Glutamatergic neuron (in vitro differentiated cells): ENCODE data around the gene CAMKK2. TPM values are rescaled to one million over a fixed set of nuclear protein-coding genes. Genes with fewer than 3 reads are reported as not detected.
A peak's percentile ranks its signal among the peaks of the same experiment; 100 is the strongest.

Source experiments
- DNase-seq: peaks from one replicate; pipeline ENCODE4 v3.0.0; 2022
- H3K27ac Mint-ChIP-seq: one replicate; pipeline ENCODE4 v1.8.0; 2020; ENCODE audit warnings: mild to moderate bottlenecking, mixed read lengths, inconsistent platforms; ENCODE audit not compliant: unreplicated experiment
- H3K27me3 Mint-ChIP-seq: one replicate; pipeline ENCODE4 v1.8.0; 2020; ENCODE audit warnings: mild to moderate bottlenecking, moderate library complexity, mixed read lengths, inconsistent platforms; ENCODE audit not compliant: unreplicated experiment
- H3K36me3 Mint-ChIP-seq: one replicate; pipeline ENCODE4 v1.8.0; 2020; ENCODE audit warnings: mild to moderate bottlenecking, mixed read lengths, inconsistent platforms; ENCODE audit not compliant: unreplicated experiment
- H3K4me1 Mint-ChIP-seq: one replicate; pipeline ENCODE4 v1.8.0; 2020; ENCODE audit warnings: mild to moderate bottlenecking, low read depth, mixed read lengths, inconsistent platforms; ENCODE audit not compliant: unreplicated experiment
- H3K4me3 Mint-ChIP-seq: one replicate; pipeline ENCODE4 v1.8.0; 2020; ENCODE audit warnings: mild to moderate bottlenecking, mixed read lengths, inconsistent platforms; ENCODE audit not compliant: unreplicated experiment
- H3K9me3 Mint-ChIP-seq: one replicate; pipeline ENCODE4 v1.8.0; 2020; ENCODE audit warnings: mild to moderate bottlenecking, moderate library complexity, mixed read lengths, inconsistent platforms; ENCODE audit not compliant: unreplicated experiment
- total RNA-seq: library from RNA; stranded (reverse); fragmentation: NEBNext Ultra II Directional; extraction: Animal tissue kit (Norgen Biotek cat#: 25700); gene quantifications from one replicate; pipeline ENCODE4 v1.2.1, GENCODE V29; 2021; ENCODE audit not compliant: unreplicated experiment
- TF ChIP-seq, protein P1 (sequence below): fragments of 200-600 bp; sonication (generic); IDR thresholded peaks from one replicate; pipeline ENCODE4 v1.5.0; 2021; ENCODE audit not compliant: partially characterized antibody, unreplicated experiment

CAMKK2 gene
- total RNA-seq, 1 donor from 2014 or later = 50.2 TPM

DNA sequence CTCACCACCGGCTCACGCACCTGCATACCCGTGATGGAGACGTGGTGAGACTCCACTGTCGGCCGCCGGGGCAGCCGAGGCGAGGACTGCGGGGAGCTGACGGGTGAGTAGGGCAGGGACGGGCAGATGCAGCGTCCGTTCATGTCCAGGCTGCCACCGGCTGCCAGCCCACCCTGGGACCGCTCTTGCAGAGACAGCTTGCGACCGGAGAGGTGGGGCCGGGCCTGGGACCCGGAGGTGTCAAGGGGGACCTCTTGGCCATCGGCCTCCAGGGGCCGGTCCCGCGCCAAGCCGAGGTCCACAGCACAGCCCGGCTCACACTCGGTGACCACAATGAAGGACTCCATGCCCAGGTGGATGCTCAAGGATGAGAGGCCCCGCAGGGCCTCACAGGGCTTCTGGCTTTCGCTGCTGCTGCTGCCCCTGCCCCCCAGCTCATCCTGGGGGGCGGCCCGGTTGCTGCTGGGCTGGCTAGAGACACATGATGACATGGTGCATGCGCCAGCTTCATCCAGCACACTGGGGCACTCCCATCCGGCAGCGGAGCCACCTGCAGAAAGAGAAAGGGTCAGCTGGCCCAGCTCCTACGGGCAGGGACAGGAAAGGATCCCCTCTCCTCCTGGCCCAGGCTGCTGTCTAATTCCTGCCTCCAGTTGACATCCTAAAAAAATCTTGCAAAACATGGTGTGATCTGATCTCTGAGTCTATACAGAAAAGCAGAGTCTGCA, 22.3 kb downstream of the CAMKK2 start:
- Mint-ChIP-seq H3K9me3 (peaks cover 2% of the 10 kb centered on the region), H3K27me3 (peaks cover 6% of the 10 kb centered on the region), H3K4me1 (no peaks in the 10 kb centered on the region), H3K36me3 (peaks cover 7% of the 10 kb centered on the region), H3K4me3 (no peak overlapping the region), H3K27ac (no peak overlapping the region)
- TF ChIP-seq, protein P1, sequence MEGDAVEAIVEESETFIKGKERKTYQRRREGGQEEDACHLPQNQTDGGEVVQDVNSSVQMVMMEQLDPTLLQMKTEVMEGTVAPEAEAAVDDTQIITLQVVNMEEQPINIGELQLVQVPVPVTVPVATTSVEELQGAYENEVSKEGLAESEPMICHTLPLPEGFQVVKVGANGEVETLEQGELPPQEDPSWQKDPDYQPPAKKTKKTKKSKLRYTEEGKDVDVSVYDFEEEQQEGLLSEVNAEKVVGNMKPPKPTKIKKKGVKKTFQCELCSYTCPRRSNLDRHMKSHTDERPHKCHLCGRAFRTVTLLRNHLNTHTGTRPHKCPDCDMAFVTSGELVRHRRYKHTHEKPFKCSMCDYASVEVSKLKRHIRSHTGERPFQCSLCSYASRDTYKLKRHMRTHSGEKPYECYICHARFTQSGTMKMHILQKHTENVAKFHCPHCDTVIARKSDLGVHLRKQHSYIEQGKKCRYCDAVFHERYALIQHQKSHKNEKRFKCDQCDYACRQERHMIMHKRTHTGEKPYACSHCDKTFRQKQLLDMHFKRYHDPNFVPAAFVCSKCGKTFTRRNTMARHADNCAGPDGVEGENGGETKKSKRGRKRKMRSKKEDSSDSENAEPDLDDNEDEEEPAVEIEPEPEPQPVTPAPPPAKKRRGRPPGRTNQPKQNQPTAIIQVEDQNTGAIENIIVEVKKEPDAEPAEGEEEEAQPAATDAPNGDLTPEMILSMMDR = no peak
- no peak for DNase-seq

DNA sequence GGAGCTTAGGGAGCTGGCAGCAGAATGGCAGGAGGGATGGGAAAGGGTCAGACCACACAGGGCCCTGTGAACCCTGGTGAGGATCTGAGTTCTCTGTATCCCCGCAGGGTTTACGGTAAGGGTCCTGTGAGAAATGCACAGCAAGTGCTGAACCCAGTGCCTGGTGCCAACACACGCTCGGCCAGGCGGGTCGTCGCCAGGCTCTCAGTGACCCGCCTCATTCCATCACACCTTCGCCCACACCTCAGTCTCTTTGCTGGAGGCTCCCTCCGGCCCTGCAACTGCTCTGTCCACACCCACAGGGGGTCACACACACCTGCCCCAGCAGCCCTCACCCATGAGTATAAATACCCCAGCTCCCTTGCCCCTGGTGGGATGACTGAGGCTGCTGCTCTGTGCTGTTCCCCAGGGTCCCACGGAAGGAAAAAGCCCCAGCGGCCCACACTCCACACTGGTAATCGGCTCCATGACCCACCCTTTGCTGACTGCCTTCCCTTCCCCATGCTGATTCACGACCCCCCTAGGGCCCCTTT, 23.1 kb downstream of the CAMKK2 start:
- Mint-ChIP-seq H3K27me3 (peaks cover 5% of the 10 kb centered on the region), H3K4me1 (no peaks in the 10 kb centered on the region), H3K27ac (no peak overlapping the region), H3K9me3 (peaks cover 3% of the 10 kb centered on the region), H3K36me3 (peaks cover 4% of the 10 kb centered on the region), H3K4me3 (no peak overlapping the region)
- TF ChIP-seq, protein P1 = no peak
- no peak for DNase-seq

DNA sequence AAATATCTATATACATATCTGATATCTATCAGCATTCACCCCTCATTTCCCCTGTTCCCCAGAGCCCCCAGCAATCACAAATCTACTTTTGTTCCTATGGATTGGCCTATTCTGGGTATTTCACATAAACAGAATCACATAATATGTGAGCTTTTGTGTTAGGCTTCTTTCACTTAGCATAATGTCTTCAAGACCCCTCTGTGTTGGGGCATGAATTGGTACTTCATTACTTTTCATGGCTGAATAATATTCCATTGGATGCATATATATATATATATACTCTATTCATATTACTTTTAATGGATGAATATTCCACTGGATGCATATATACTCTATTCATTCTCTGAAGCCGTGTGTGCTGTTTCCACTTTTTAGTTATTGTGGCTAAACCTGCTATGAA, 28.7 kb downstream of the CAMKK2 start:
- Mint-ChIP-seq H3K9me3 (peaks cover 3% of the 10 kb centered on the region), H3K4me3 (no peak overlapping the region), H3K4me1 (no peaks in the 10 kb centered on the region), H3K27ac (no peak overlapping the region), H3K27me3 (peaks cover 2% of the 10 kb centered on the region), H3K36me3 (no peaks in the 10 kb centered on the region)
- DNase-seq = no peak
- TF ChIP-seq, protein P1 = no peak

DNA sequence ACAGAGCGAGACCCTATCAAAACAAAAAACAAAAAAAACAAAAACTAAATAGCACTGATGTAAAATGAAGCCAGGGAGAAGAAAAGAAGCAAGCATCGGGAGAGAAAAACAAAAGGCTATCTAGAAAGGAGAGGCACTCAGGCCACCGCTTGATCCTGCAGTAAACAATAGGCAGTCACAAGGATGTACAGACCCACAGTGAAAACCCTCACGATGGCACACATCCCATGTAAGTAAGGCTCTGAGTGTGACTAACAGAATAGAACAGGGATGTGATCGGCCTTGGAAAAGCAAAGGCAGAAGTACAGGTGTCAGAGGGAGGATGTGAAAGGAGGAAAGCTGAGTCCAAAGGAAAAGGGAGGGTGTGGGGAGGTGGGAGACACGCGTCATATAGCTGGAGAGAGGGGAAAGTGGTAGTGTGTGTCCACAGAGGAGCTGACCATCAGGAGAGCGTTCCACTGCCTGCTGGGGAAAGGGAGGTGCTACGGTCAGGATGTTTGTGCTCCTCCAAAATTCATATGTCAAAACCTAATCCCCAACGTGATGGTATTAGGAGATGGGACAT, 31.5 kb downstream of the CAMKK2 start:
- no peak overlapping the region for H3K4me3 Mint-ChIP-seq
- H3K27ac Mint-ChIP-seq = no peak overlapping the region
- H3K9me3 Mint-ChIP-seq = peaks cover 1% of the 10 kb centered on the region
- DNase-seq = no peak
- TF ChIP-seq, protein P1 = no peak
- H3K27me3 Mint-ChIP-seq = peaks cover 5% of the 10 kb centered on the region
- H3K4me1 Mint-ChIP-seq = no peaks in the 10 kb centered on the region
- no peaks in the 10 kb centered on the region for H3K36me3 Mint-ChIP-seq

DNA sequence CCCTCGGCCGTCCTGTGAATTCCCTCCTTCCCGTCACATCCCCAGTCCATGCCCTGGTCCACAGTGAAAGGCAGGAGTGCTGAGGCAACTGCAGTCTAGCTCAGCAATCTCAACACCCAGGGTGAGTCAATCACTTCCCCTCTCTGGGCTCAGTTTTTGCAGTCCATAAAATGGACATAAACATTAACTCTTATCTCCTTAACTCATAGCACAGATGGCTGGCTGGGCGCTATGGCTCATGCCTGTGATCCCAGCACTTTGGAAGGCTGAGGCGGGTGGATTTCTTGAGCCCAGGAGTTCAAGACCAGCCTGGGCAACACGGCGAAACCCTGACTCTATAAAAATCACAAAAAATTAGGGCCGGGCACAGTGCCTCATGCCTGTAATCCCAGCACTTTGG, 32.4 kb downstream of the CAMKK2 start:
- DNase-seq = no peak
- Mint-ChIP-seq H3K27me3 (peaks cover 5% of the 10 kb centered on the region), H3K27ac (peak overlapping the region; percentile 33), H3K4me3 (no peak overlapping the region), H3K9me3 (no peaks in the 10 kb centered on the region), H3K4me1 (no peaks in the 10 kb centered on the region), H3K36me3 (no peaks in the 10 kb centered on the region)
- TF ChIP-seq, protein P1 = no peak
